GM12865 (cell line): ENCODE results near the gene LRRC26.
"Not testable (repeated sequence)": the region's sequence is repeated elsewhere in the genome, so short reads cannot be mapped to it uniquely, and the experiment has no call there.

ENCODE experiments used
- DNase-seq: peaks from one replicate; pipeline ENCODE4 v3.0.0; 2010; ENCODE audit warnings: low read depth
- H3K4me3 ChIP-seq: 2 replicates; pipeline ENCODE4 v1.5.1; 2011; ENCODE audit warnings: mild to moderate bottlenecking, low read depth, low read length, control low read depth
- CTCF ChIP-seq: IDR thresholded peaks from 2 replicates; pipeline ENCODE4 v1.5.1; 2011; ENCODE audit warnings: low read length, control low read depth, low read depth, inconsistent platforms; ENCODE audit not compliant: insufficient read depth; ENCODE audit errors: missing control alignments

The LRRC26 gene

DNA sequence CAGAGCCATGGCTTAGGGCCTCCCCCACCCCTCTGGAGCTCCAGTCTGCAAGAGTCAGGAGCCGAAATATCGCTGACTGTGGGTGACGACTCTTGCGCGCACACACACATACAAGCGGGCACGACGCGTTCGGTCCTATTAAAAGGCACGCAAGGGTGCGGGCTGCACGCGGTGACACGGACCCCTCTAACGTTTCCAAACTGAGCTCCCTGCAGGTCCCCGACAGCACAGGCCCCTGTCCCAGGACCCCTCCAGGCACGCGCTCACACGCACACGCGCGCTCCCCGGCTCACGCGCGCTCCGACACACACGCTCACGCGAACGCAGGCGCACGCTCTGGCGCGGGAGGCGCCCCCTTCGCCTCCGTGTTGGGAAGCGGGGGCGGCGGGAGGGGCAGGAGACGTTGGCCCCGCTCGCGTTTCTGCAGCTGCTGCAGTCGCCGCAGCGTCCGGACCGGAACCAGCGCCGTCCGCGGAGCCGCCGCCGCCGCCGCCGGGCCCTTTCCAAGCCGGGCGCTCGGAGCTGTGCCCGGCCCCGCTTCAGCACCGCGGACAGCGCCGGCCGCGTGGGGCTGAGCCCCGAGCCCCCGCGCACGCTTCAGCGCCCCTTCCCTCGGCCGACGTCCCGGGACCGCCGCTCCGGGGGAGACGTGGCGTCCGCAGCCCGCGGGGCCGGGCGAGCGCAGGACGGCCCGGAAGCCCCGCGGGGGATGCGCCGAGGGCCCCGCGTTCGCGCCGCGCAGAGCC, 31.0 kb downstream of the LRRC26 start, which contains the start of gene GRIN1:
Gene GRIN1, plus strand, starts transcription at position 433 of the 746 bp plus-strand sequence. CDS start 333 bp downstream, outside the sequence.
- no peak for DNase-seq
- TF ChIP-seq CTCF: no peak
- H3K4me3 ChIP-seq: no peak within 1 kb of the TSS

DNA sequence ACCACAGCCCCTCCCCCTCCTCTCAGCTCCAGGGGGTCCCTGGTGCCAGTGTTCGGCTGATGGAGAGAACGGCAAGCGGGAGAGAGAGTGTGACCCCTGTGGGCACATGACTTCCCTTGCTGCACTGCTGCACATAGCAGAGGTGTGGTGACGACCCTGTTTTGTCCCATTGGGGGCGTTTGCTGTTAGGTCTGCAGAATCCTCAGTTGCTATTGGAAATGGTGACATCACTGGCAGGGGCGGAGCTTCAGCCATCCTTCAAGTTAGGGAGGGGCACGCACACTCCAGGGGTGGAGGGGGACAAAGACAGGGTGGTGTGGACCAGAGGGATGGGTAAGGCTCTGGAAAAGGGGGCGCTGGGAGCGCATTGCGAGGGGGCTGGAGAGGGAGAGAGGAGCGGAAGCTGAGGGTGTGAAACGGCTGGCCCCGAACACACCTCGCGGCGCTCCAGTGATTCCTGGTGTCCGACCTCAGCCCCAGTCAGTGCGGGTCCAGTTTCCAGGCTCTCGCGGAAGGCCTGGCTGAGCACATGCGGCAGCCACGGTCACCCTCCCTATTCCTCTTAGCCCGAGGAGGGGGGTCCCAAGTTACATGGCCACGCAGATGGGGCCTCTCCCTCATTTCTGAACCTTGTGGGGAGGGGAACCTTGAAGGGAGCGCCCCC, 31.7 kb downstream of the LRRC26 start:
- H3K4me3 ChIP-seq: no peak overlapping the region
- no peak for TF ChIP-seq CTCF
- DNase-seq: no peak

GRCh38 chr9:137136881-137137607, 32.8 kb downstream of the LRRC26 start:
- H3K4me3 ChIP-seq: no peak overlapping the region
- no peak for DNase-seq
- no peak for TF ChIP-seq CTCF

- peak; percentile 30 for DNase-seq
- TF ChIP-seq CTCF: no peak
- no peak overlapping the region for H3K4me3 ChIP-seq
These were observed 33.5 kb downstream of the LRRC26 start for GRCh38 chr9:137136261-137136880.

DNA sequence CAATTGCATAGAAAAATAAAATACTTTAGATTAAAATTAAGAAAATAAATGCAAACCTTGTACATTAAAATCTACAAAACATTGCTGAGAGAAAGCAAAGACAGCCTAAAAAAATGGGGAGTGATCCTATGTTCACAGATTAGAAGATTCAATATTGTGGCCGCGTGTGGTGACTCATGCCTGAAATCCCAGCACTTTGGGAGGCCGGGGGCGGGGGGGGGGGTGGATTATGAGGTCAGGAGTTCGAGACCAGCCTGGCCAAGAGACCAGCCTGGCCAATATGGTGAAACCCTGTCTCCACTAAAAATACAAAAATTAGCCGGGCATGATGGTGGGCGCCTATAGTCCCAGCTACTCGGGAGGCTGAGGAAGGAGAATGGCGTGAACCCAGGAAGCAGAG, 34.7 kb downstream of the LRRC26 start:
- not testable (repeated sequence) for H3K4me3 ChIP-seq, DNase-seq

- no peak for DNase-seq
- TF ChIP-seq CTCF: no peak
- H3K4me3 ChIP-seq: no peak overlapping the region
These were observed 35.7 kb downstream of the LRRC26 start for GRCh38 chr9:137134191-137134590.
